Measurements from ENCODE around the gene PPP3CA.

DNA sequence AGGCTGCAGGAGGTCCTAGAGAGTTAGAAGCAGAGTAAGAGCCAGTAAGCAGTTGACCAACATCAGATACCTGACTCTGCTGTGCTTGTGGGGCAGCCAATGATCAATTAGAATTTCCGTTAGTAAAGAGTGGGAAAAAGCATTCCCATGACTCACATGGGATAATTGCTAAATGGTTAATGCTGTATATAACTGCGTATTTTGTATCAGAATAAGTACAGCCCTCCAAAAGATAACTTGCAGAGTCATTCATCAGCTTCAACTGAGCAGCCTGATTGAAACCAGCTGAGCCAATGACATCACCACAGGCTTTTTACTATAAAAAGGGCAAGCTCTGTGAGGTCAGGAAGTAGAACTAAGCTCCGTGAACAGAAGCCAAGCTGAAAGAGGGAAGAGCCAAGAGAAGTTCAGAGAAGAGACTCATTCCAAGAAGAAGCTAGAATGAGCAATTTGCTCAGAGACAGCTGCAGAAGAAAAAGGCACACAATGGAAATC lies 67.9 kb downstream of the PPP3CA start:
- TF ChIP-seq SIN3A (conservative IDR thresholded peaks at IDR 0.05 in 1 of 2, IDR thresholded peaks at IDR 0.05 in 1 of 2; ENCODE audit: low read depth in 1 of 2, low read length in 2 of 2) (no peak), TAF7 (optimal IDR thresholded peaks at IDR 0.05; ENCODE audit: borderline replicate concordance, low read depth, low read length) (no peak), POLR2AphosphoS5 (IDR thresholded peaks at IDR 0.05; ENCODE audit: low read depth, low read length) (no peak), EZH2 (IDR thresholded peaks at IDR 0.05; ENCODE audit: low read depth, low read length, severe bottlenecking) (no peak), EGR1 (IDR thresholded peaks at IDR 0.05; ENCODE audit: borderline replicate concordance, low read depth, low read length) (no peak)
- TF ChIP-seq, protein P1, sequence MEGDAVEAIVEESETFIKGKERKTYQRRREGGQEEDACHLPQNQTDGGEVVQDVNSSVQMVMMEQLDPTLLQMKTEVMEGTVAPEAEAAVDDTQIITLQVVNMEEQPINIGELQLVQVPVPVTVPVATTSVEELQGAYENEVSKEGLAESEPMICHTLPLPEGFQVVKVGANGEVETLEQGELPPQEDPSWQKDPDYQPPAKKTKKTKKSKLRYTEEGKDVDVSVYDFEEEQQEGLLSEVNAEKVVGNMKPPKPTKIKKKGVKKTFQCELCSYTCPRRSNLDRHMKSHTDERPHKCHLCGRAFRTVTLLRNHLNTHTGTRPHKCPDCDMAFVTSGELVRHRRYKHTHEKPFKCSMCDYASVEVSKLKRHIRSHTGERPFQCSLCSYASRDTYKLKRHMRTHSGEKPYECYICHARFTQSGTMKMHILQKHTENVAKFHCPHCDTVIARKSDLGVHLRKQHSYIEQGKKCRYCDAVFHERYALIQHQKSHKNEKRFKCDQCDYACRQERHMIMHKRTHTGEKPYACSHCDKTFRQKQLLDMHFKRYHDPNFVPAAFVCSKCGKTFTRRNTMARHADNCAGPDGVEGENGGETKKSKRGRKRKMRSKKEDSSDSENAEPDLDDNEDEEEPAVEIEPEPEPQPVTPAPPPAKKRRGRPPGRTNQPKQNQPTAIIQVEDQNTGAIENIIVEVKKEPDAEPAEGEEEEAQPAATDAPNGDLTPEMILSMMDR (IDR thresholded peaks at IDR 0.05; ENCODE audit: control extremely low read depth in 1 of 3, insufficient read depth in 1 of 3, low read depth in 1 of 3, low read length in 3 of 3) = no peak
- TF ChIP-seq, protein P2, sequence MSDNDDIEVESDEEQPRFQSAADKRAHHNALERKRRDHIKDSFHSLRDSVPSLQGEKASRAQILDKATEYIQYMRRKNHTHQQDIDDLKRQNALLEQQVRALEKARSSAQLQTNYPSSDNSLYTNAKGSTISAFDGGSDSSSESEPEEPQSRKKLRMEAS (IDR thresholded peaks at IDR 0.05) = no peak

Data from H1 (cell line).